HEK293T (cell line): ENCODE data around the gene NEK5.

Experiments
- BHLHE40 ChIP-seq: fragments of 450-650 bp; IDR thresholded peaks from 2 replicates; pipeline ENCODE4 v1.6.1; 2016; ENCODE audit warnings: mild to moderate bottlenecking, moderate library complexity, borderline replicate concordance
- ELF4 ChIP-seq: fragments of 450-650 bp; IDR thresholded peaks from 2 replicates; pipeline ENCODE4 v1.6.1; 2017; ENCODE audit warnings: antibody characterized with exemption
- FOXA1 ChIP-seq: fragments of 450-650 bp; IDR thresholded peaks from 2 replicates; pipeline ENCODE4 v1.6.1; 2016; ENCODE audit warnings: mild to moderate bottlenecking
- FOXK2 ChIP-seq: fragments of 450-650 bp; IDR thresholded peaks from 2 replicates; pipeline ENCODE4 v1.6.1; 2016; ENCODE audit warnings: mild to moderate bottlenecking
- FOXM1 ChIP-seq: fragments of 450-650 bp; IDR thresholded peaks from 2 replicates; pipeline ENCODE4 v1.6.1; 2017; ENCODE audit warnings: mild to moderate bottlenecking, borderline replicate concordance
- L3MBTL2 ChIP-seq: fragments of 450-650 bp; conservative IDR thresholded peaks from 2 replicates; pipeline ENCODE4 v1.6.1; 2016; ENCODE audit warnings: mild to moderate bottlenecking
- SP1 ChIP-seq: fragments of 450-650 bp; IDR thresholded peaks from 2 replicates; pipeline ENCODE4 v1.6.1; 2017
- SUZ12 ChIP-seq: fragments of 450-650 bp; IDR thresholded peaks from 2 replicates; pipeline ENCODE4 v1.6.1; 2016; ENCODE audit warnings: mild to moderate bottlenecking
- ZNF384 ChIP-seq: fragments of 450-650 bp; IDR thresholded peaks from 2 replicates; pipeline ENCODE4 v1.6.1; 2016

GRCh38 chr13:52061587-52061986 is 67.3 kb downstream of the NEK5 start:
- TF ChIP-seq FOXK2 (no peak), SP1 (no peak), BHLHE40 (no peak), FOXM1 (no peak), ZNF384 (no peak), FOXA1 (no peak), ELF4 (no peak), SUZ12 (no peak), L3MBTL2 (no peak)
